GM12864 (cell line): Measurements from ENCODE around the gene SLC23A2.

Source experiments
- DNase-seq: peaks from one replicate; pipeline ENCODE4 v3.0.0-alpha.2; 2011; ENCODE audit warnings: low read depth
- H3K4me3 ChIP-seq: 2 replicates; pipeline ENCODE4 v1.5.1; 2011; ENCODE audit warnings: mild to moderate bottlenecking, low read depth, low read length, control low read depth
- TF ChIP-seq, protein P1 (sequence below): IDR thresholded peaks from 2 replicates; pipeline ENCODE4 v1.5.1; 2011; ENCODE audit warnings: low read depth, mild to moderate bottlenecking, moderate library complexity, low read length, control low read depth, inconsistent platforms; ENCODE audit errors: missing control alignments

SLC23A2 gene

DNA sequence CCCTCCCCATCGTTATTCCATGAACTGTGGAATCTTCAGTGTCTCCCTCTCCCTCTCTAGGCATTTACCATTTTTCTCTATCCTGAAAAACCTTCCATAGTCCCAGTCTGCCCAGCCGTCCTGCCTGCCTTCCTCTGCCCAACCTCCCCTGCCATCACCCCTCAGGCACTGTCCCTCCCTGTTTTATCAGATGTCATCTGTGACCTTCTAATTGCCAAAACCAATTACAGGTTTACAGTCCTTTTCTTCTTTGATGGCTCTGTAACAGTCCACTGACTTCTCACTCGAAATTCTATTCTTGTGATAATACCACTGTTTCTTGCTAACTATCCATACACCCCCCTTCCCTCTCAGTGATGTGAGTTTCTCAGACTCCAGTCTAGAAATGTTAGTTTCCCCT is 2.3 kb upstream of the SLC23A2 start:
- H3K4me3 ChIP-seq: no peak overlapping the region
- no peak for DNase-seq
- TF ChIP-seq, protein P1, sequence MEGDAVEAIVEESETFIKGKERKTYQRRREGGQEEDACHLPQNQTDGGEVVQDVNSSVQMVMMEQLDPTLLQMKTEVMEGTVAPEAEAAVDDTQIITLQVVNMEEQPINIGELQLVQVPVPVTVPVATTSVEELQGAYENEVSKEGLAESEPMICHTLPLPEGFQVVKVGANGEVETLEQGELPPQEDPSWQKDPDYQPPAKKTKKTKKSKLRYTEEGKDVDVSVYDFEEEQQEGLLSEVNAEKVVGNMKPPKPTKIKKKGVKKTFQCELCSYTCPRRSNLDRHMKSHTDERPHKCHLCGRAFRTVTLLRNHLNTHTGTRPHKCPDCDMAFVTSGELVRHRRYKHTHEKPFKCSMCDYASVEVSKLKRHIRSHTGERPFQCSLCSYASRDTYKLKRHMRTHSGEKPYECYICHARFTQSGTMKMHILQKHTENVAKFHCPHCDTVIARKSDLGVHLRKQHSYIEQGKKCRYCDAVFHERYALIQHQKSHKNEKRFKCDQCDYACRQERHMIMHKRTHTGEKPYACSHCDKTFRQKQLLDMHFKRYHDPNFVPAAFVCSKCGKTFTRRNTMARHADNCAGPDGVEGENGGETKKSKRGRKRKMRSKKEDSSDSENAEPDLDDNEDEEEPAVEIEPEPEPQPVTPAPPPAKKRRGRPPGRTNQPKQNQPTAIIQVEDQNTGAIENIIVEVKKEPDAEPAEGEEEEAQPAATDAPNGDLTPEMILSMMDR: no peak

DNA sequence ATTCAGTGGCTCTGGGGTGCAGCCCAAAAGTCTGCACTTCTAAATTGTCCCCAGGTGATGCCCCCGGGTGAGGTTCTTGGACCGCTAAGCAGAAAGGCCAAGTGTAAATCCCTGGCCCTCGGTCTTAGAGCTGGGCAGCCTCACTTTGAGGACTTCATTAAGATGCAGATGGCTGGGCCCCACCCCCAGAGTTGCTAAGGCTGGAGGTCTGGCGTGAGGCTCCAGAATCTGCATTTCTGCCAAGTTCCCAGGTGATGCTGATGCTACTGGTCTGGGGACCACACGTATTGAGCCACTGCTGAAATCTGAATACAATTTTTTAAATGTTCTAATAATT is 735 bp upstream of the SLC23A2 start:
- H3K4me3 ChIP-seq: peak overlapping the region; percentile 76
- DNase-seq: no peak
- TF ChIP-seq, protein P1: no peak

DNA sequence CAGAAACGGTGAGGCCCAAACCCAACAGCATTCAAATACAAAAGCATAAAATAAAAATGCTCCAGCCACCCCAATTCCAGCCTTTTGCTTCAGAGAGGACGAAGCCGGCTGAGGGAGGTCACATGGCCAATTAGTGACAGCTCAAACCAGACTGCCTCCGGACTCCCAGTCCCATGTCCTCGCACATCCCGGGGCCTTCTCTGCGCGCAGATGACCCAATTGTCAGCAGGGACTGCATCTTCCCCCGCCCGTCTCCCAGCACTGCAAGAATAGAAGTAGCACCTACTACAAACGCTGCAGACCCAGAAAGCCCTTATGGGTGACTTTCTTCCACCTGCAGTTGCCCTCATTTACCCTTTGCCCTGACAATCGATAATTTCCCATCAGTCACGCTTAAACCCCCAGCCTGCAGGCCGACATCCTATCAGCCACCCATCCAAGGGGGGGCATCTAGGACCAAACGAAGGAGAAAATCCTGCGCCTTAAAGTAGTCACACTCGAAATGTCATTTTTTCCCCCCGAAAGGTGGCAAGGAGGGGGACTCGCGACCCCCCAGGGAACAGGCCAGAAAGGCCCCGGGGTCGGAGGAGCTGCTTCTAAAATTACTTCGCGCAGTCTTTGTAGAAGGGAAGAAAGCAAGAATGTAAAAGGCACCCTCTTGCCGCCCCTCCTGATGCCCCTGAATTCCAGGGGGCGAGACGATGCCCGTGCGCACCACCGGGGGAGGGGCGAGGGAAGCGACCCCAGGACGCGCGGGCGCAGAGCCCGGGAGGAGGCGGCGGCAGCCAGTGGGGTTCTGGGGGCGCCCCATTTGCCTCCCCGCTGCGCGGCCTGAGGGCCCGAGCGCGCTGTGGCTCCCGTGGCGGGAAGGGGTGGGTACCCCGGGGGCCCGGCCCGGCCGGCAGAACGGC is 792 bp downstream of the SLC23A2 start:
- no peak for DNase-seq
- TF ChIP-seq, protein P1: no peak
- peak overlapping the region; percentile 76 for H3K4me3 ChIP-seq

DNA sequence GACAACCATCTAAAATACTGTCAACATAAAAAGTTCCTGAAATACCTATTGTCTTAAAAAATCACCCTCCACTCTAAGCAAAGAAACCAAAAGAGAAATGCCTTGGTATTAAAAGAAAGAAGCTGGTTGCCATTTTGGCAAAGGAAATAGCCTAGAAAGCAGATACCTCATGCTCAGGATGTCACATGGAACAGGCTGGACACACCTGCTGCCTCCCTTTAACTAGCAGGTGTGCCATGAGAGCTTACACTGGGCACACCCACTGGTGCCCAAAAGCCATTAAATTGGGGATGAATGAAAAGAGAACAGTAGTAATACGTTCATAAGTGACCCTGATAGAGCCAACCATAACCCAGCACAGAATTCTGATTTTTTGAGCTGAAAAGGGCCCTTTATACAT is 1.5 kb downstream of the SLC23A2 start:
- TF ChIP-seq, protein P1: no peak
- no peak for DNase-seq
- peak overlapping the region; percentile 76 for H3K4me3 ChIP-seq

DNA sequence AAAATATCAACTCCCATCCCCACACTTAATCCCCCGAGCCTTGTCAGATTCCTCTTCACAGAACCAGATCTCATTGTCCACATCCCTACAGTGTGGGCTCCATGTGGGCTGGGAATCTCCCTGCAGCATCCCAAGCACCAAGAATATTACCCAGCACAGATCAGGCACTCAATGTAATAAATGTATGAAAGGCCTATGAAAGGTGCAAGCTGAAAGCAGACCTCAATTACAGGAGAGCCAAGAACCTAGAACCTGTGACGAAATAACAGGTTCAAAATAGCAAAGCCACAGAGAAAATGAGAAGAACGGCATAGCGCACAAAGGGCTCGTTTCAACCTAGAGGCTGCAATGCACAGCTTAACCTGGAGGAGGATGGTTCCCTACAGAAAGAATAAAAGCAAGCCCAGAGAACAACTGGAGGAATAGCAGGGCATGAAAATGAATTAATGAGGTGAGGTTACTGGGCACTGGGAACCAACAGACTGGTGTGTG is 3.1 kb downstream of the SLC23A2 start:
- H3K4me3 ChIP-seq: peak overlapping the region; percentile 22; the same call in 1 of the 2 replicates
- DNase-seq: no peak
- TF ChIP-seq, protein P1: peak; percentile 60

DNA sequence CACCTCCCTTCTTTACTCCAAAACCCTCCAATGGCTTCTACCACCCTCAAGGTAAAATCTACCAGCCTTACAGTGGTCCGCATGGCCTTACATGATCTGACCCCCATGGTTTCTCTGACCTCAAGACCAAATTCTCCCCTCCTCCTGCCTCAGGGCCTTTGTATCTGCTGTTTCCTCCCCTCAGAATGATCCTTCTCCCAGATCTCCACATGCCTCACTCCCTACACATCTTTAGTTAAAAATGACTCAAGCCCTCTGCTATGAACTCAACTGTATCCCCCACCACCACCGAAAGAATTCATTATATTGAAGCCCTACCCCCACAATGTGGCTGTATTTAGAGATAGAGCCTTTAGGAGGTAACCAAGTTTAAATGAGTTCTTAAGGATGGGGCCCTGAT is 4.1 kb downstream of the SLC23A2 start:
- H3K4me3 ChIP-seq: no peak overlapping the region
- DNase-seq: no peak
- TF ChIP-seq, protein P1: no peak

DNA sequence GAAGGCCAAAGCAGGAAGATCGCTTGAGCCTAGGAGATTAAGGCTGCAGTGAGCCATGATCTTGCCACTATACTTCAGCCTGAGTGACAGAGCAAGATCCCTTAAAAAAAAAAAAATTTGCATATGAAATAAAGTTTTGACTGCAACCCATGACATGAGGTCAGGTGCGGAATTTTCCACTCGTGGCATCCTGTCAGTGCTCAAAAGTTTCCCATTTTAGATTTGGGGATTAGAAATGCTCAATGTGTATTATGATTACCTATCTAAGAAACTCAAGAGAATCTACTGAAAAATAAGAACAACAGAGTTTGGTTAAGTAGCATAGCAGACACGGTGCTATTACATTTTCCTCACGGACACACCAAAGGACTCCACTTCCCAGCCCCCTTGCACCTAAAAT is 11.7 kb downstream of the SLC23A2 start:
- no peak overlapping the region for H3K4me3 ChIP-seq
- TF ChIP-seq, protein P1: no peak
- peak; percentile 41 for DNase-seq
